Measurements from ENCODE around the gene MRPL48.

MRPL48 gene

DNA sequence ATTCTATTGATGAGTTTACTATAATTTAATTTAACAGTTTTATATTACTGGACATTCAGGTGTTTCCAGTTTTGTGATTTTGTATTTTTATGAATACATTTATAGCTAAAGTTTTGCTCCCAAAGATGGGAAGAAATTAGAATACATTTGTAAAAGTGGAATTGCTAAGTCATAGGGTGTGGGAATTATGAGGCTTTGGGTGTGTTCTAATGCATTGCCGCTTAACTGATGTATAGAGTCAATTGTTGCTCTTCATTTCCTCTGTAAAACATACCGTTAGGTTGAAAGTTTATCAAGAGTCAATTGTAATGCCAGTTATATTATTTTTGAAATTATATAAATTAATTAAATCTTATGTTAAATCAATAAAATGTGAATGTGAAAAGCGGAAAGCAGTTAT, 105.4 kb downstream of the MRPL48 start:
- no peak for DNase-seq (ENCODE audit: low read depth)

DNA sequence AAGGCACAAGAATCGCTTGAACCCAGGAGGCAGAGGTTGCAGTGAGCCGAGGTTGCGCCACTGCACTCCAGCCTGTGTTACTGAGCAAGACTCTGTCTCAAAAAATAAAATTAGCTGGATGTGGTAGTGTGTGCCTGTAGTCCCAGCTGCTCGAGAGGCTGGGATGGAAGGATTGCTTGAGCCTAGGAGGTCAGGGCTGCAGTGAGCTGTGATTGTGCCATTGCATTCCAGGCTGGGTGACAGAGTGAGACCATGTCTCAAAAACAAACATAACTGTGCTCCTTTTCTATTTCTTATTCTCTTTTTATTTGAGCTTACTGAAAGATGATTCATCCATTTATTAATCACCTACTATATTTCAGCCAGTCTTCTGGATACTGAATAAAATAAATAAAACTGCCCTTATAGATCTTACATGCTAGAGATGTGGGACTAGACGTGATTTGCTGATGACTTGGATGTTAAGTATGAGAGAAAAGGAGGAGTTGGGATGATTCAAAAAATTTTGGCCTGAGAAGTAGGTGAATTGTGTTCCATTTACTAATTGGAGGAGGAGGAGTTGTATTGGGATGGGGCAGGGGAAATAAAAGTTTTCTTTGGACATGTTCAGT, 107.2 kb downstream of the MRPL48 start:
- no peak for DNase-seq (ENCODE audit: low read depth)

DNA sequence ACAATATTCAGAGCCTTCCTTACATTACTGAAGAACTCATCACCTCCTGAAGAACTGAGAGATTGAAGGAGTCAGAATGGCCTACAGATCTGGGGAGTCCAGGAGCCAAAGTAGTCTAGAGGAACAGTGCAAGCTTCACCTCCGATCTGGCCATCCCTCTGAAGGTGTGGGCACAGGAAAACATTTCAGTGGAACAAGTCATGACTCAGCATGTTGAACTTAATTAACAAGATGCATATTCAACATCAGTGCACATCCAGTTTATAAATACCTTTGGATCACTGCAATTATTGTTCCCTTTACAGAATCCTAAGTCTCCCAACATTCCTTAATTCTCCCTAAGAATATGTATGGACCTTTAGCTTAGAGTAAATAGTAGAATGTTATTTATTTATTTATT, 114.6 kb downstream of the MRPL48 start:
- no peak for DNase-seq (ENCODE audit: low read depth)

DNA sequence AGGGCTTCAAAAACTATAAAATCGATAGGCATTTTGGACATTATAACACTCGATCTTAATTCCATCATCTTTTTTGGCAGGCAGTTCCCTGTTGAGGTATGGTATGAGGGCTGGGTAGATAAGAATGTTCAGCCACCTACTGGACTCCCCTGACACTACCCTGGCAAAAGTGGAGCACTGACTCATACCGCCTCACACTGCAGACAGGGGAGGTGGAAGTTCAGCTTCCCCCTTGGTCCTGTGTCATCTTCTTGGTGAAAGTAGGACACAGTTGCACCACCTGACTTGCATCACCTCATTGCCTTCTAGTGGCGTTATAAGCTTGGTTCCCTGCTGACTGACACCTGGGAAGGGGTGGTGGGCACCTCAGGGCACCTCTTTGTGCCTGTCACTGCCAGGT, 119.5 kb downstream of the MRPL48 start:
- DNase-seq (ENCODE audit: low read depth), result no peak

DNA sequence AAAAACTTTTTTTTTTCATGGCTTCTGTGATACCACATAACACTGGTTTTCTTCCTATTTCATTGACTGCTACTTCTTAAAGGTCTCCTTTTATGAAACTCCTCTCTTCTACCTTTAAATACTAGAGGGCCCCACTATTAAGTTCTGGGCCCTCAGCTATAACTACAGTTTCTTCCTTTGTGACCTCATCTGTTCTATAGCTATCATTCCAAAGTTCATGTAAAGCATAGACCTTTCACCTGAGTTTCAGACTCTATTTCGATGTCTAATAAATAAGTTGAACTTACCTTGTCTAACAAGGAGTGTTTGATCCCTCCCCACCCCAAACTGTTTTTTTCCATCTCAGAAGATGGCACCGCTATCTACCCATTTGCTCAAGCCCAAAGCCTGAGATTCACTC, 124.4 kb downstream of the MRPL48 start:
- no peak for DNase-seq (ENCODE audit: low read depth)

DNA sequence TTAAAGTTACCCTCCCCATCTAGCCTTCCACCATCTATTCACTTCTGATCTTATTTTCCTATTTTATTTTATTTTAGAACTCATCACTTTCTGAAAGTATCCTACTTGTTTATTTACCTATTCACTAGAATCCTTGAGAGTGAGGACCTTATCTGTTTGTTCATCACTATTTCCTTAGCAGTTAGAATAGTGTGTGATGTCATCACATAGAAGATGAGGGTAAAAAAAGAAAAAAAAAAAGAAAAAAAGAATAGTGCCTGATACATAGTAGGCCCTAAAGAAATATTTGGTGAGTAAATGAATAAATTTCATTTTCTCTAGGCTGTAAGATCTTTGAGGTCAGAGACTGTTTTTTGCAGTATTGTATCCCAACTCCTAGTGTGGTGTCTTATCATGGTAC, 125.8 kb downstream of the MRPL48 start:
- no peak for DNase-seq (ENCODE audit: low read depth)

DNA sequence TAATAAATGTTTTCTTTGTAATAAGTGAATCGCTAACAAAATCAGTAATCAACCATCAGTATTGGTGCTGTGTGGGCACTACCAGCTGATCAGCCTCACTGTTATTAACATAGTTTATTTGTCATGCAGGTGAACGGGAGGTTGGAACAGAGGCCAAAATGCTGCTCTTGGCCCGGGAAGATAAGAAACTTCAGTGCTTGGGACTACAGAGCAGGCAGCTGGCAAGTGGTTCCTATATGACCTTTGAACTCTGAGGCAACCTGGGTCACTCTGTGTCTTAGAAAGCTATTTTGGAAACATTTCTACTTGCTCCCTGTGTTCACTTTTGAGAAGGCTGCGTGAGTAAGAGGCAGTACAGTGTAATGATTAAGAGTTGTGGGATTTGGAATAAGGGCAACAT, 126.6 kb downstream of the MRPL48 start:
- DNase-seq (ENCODE audit: low read depth), result no peak
